ENCODE data around the gene SAMSN1. TPM values are rescaled to one million over a fixed set of nuclear protein-coding genes. Genes with fewer than 3 reads are reported as not detected.

The SAMSN1 gene
- polyA plus RNA-seq, 4 donors, result 2.9 to 11.9 (median 5.1) TPM

- DNase-seq (peak; percentile 32 to 40), FAIRE-seq (no peak)
- Histone ChIP-seq H3K27ac (ENCODE audit: low read depth in 1 of 3, low read length in 2 of 3) (peak overlapping the region in 1 of 3 donors; percentile 21), H3K4me3 (ENCODE audit: low read depth in 1 of 3, low read length in 3 of 3) (no peak overlapping the region), H3K36me3 (ENCODE audit: control insufficient read depth in 3 of 3, insufficient read depth in 2 of 3, low read depth in 1 of 3, low read length in 3 of 3) (no peaks in the 10 kb centered on the region), H3K27me3 (ENCODE audit: control insufficient read depth in 3 of 3, insufficient read depth in 3 of 3, low read length in 3 of 3) (no peaks in the 10 kb centered on the region), H3K4me1 (ENCODE audit: control insufficient read depth in 3 of 3, insufficient read depth in 2 of 3, low read depth in 1 of 3, low read length in 2 of 3) (no peaks in the 10 kb centered on the region), H3K9me3 (ENCODE audit: control insufficient read depth in 2 of 2, insufficient read depth in 1 of 2, low read depth in 1 of 2, low read length in 1 of 2) (no peaks in the 10 kb centered on the region)
- 44 to 50% (median 44%) methylated on average over 8 of the region's 8 CpGs for WGBS, 3 donors
These were observed 91.8 kb downstream of the SAMSN1 start for GRCh38 chr21:14454016-14455009.

- Histone ChIP-seq H3K4me3 (ENCODE audit: low read depth in 1 of 3, low read length in 3 of 3) (no peak overlapping the region), H3K4me1 (ENCODE audit: control insufficient read depth in 3 of 3, insufficient read depth in 2 of 3, low read depth in 1 of 3, low read length in 2 of 3) (no peaks in the 10 kb centered on the region), H3K36me3 (ENCODE audit: control insufficient read depth in 3 of 3, insufficient read depth in 2 of 3, low read depth in 1 of 3, low read length in 3 of 3) (no peaks in the 10 kb centered on the region), H3K9me3 (ENCODE audit: control insufficient read depth in 2 of 2, insufficient read depth in 1 of 2, low read depth in 1 of 2, low read length in 1 of 2) (no peaks in the 10 kb centered on the region), H3K27ac (ENCODE audit: low read depth in 1 of 3, low read length in 2 of 3) (no peak overlapping the region), H3K27me3 (ENCODE audit: control insufficient read depth in 3 of 3, insufficient read depth in 3 of 3, low read length in 3 of 3) (no peaks in the 10 kb centered on the region)
- FAIRE-seq, result no peak
- peak; percentile 6 to 23 for DNase-seq
- WGBS, 3 donors, result 46 to 57% (median 55%) methylated on average over 4 of the region's 4 CpGs
These were observed 92.6 kb downstream of the SAMSN1 start for GRCh38 chr21:14453339-14454015.

- WGBS, 3 donors, result 55 to 67% (median 60%) methylated on average over 7 of the region's 7 CpGs
- DNase-seq (no peak), FAIRE-seq (no peak)
These were observed 93.3 kb downstream of the SAMSN1 start for GRCh38 chr21:14452727-14453241.

GRCh38 chr21:14452031-14452726, 93.9 kb downstream of the SAMSN1 start:
- no peak overlapping the region for H3K4me3 ChIP-seq (ENCODE audit: low read depth in 1 of 3, low read length in 3 of 3)
- DNase-seq, result no peak
- no peak overlapping the region for H3K27ac ChIP-seq (ENCODE audit: low read depth in 1 of 3, low read length in 2 of 3)
- WGBS, 3 donors, result 57 to 72% (median 65%) methylated on average over 7 of the region's 7 CpGs
- no peaks in the 10 kb centered on the region for H3K4me1 ChIP-seq (ENCODE audit: control insufficient read depth in 3 of 3, insufficient read depth in 2 of 3, low read depth in 1 of 3, low read length in 2 of 3)
- no peak for FAIRE-seq
- no peaks in the 10 kb centered on the region for H3K36me3 ChIP-seq (ENCODE audit: control insufficient read depth in 3 of 3, insufficient read depth in 2 of 3, low read depth in 1 of 3, low read length in 3 of 3)
- no peaks in the 10 kb centered on the region for H3K9me3 ChIP-seq (ENCODE audit: control insufficient read depth in 2 of 2, insufficient read depth in 1 of 2, low read depth in 1 of 2, low read length in 1 of 2)
- H3K27me3 ChIP-seq (ENCODE audit: control insufficient read depth in 3 of 3, insufficient read depth in 3 of 3, low read length in 3 of 3), result no peaks in the 10 kb centered on the region

More at GRCh38 chr21:14452727-14453241, 93.3 kb downstream of the SAMSN1 start:
- Histone ChIP-seq H3K36me3 (ENCODE audit: control insufficient read depth in 3 of 3, insufficient read depth in 2 of 3, low read depth in 1 of 3, low read length in 3 of 3) (no peaks in the 10 kb centered on the region), H3K9me3 (ENCODE audit: control insufficient read depth in 2 of 2, insufficient read depth in 1 of 2, low read depth in 1 of 2, low read length in 1 of 2) (no peaks in the 10 kb centered on the region), H3K27me3 (ENCODE audit: control insufficient read depth in 3 of 3, insufficient read depth in 3 of 3, low read length in 3 of 3) (no peaks in the 10 kb centered on the region), H3K4me1 (ENCODE audit: control insufficient read depth in 3 of 3, insufficient read depth in 2 of 3, low read depth in 1 of 3, low read length in 2 of 3) (no peaks in the 10 kb centered on the region), H3K4me3 (ENCODE audit: low read depth in 1 of 3, low read length in 3 of 3) (no peak overlapping the region), H3K27ac (ENCODE audit: low read depth in 1 of 3, low read length in 2 of 3) (no peak overlapping the region)

DNA sequence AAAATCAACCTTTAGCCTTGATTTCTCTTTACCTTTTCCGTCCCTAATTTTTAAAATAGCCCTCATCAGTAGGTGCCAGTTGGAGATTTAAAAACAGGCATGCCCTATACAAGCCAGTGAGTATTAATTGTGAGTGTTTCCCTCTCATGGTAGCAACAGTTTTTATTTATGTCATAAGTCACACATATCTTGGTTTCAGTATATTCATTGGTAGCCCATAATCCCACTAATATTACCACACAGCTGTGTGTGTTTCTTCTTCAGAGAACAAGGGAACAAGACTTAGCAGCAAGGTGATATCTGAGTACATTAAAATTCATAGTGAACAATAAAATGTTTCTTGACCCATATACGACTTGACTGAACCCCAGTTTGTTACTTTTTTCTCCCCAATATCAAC, 94.6 kb downstream of the SAMSN1 start:
- Histone ChIP-seq H3K9me3 (ENCODE audit: control insufficient read depth in 2 of 2, insufficient read depth in 1 of 2, low read depth in 1 of 2, low read length in 1 of 2) (no peaks in the 10 kb centered on the region), H3K27me3 (ENCODE audit: control insufficient read depth in 3 of 3, insufficient read depth in 3 of 3, low read length in 3 of 3) (no peaks in the 10 kb centered on the region), H3K4me3 (ENCODE audit: low read depth in 1 of 3, low read length in 3 of 3) (no peak overlapping the region), H3K27ac (ENCODE audit: low read depth in 1 of 3, low read length in 2 of 3) (no peak overlapping the region), H3K36me3 (ENCODE audit: control insufficient read depth in 3 of 3, insufficient read depth in 2 of 3, low read depth in 1 of 3, low read length in 3 of 3) (no peaks in the 10 kb centered on the region), H3K4me1 (ENCODE audit: control insufficient read depth in 3 of 3, insufficient read depth in 2 of 3, low read depth in 1 of 3, low read length in 2 of 3) (no peaks in the 10 kb centered on the region)
- WGBS, 3 donors, result 70 to 77% (median 75%) methylated on average over 2 of the region's 2 CpGs
- FAIRE-seq (no peak), DNase-seq (no peak)

DNA sequence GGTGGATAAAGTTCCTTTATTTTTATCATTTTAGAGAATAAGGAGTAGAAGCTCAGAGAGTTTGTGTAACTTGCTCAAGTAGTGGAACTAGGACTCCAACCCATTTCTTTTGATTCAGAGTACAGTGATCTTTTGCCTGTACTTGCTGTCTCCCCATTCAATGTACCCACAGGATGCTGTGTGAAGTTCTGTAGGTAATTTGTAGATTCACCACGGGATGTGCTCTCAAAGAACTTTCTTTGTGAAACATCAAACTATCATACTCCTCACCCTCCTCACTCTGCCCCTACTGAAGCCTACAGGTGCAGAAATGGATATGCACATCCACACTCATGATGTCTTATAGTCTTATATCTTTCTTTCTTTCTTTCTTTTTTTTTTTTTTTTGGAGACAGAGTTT, 97.3 kb downstream of the SAMSN1 start:
- no peak overlapping the region for H3K27ac ChIP-seq (ENCODE audit: low read depth in 1 of 3, low read length in 2 of 3)
- no peaks in the 10 kb centered on the region for H3K36me3 ChIP-seq (ENCODE audit: control insufficient read depth in 3 of 3, insufficient read depth in 2 of 3, low read depth in 1 of 3, low read length in 3 of 3)
- H3K27me3 ChIP-seq (ENCODE audit: control insufficient read depth in 3 of 3, insufficient read depth in 3 of 3, low read length in 3 of 3), result no peaks in the 10 kb centered on the region
- DNase-seq, result no peak
- H3K4me1 ChIP-seq (ENCODE audit: control insufficient read depth in 3 of 3, insufficient read depth in 2 of 3, low read depth in 1 of 3, low read length in 2 of 3), result no peaks in the 10 kb centered on the region
- H3K4me3 ChIP-seq (ENCODE audit: low read depth in 1 of 3, low read length in 3 of 3), result no peak overlapping the region
- no peaks in the 10 kb centered on the region for H3K9me3 ChIP-seq (ENCODE audit: control insufficient read depth in 2 of 2, insufficient read depth in 1 of 2, low read depth in 1 of 2, low read length in 1 of 2)
- FAIRE-seq, result no peak
- WGBS, 3 donors, result 72 to 76% (median 74%) methylated on average over 1 of the region's 1 CpG

DNA sequence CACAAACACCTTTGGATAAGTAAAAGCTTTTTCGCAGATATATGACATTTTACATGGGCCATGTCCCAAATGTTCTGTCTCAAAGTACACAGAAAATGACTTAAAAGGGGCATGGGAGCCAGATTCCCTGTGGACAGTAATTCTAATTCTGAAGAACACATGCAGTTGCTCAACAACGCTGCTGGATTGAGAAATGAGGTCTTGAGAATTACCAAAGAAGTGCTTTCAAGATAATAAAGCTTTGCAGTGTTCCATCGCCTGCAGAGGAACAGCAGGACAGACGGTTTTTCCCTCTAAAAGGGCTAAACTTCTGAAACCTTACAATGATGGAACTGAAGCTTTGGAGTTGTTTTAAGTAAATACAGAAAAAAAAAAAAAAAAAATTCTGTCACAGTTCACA, 107.9 kb downstream of the SAMSN1 start:
- WGBS, 3 donors, result 76 to 84% (median 79%) methylated on average over 4 of the region's 4 CpGs
- Histone ChIP-seq H3K27ac (ENCODE audit: low read depth in 1 of 3, low read length in 2 of 3) (no peak overlapping the region), H3K27me3 (ENCODE audit: control insufficient read depth in 3 of 3, insufficient read depth in 3 of 3, low read length in 3 of 3) (no peaks in the 10 kb centered on the region), H3K9me3 (ENCODE audit: control insufficient read depth in 2 of 2, insufficient read depth in 1 of 2, low read depth in 1 of 2, low read length in 1 of 2) (peaks cover 0 to 4% of the 10 kb centered on the region in 2 donors), H3K4me1 (ENCODE audit: control insufficient read depth in 3 of 3, insufficient read depth in 2 of 3, low read depth in 1 of 3, low read length in 2 of 3) (no peaks in the 10 kb centered on the region), H3K4me3 (ENCODE audit: low read depth in 1 of 3, low read length in 3 of 3) (no peak overlapping the region), H3K36me3 (ENCODE audit: control insufficient read depth in 3 of 3, insufficient read depth in 2 of 3, low read depth in 1 of 3, low read length in 3 of 3) (no peaks in the 10 kb centered on the region)
- no peak for FAIRE-seq
- DNase-seq, result no peak

DNA sequence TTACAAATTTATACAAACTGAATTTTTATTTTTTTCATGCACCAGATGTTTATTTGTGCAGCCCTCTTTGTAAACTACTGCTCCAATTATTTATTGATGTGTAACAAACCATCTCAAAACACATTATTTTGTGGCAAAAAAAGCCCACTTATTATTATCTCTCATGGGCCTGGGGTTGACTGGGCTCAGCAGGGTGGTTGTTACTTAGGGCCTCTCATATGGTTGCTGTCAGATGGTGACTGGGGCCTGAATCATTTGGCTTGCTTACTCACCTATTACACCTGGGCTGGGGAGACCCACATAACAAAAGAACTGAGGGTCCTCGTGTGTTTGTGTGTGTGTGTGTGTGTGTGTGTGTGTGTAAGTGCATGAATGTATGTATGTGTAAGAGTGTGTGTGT, 110.7 kb downstream of the SAMSN1 start:
- H3K4me3 ChIP-seq (ENCODE audit: low read depth in 1 of 3, low read length in 3 of 3), result no peak overlapping the region
- H3K9me3 ChIP-seq (ENCODE audit: control insufficient read depth in 2 of 2, insufficient read depth in 1 of 2, low read depth in 1 of 2, low read length in 1 of 2), result peaks cover 0 to 4% of the 10 kb centered on the region in 2 donors
- WGBS, 3 donors, result 45 to 69% (median 68%) methylated on average over 1 of the region's 1 CpG
- no peak for DNase-seq
- no peak overlapping the region for H3K27ac ChIP-seq (ENCODE audit: low read depth in 1 of 3, low read length in 2 of 3)
- no peaks in the 10 kb centered on the region for H3K36me3 ChIP-seq (ENCODE audit: control insufficient read depth in 3 of 3, insufficient read depth in 2 of 3, low read depth in 1 of 3, low read length in 3 of 3)
- no peaks in the 10 kb centered on the region for H3K4me1 ChIP-seq (ENCODE audit: control insufficient read depth in 3 of 3, insufficient read depth in 2 of 3, low read depth in 1 of 3, low read length in 2 of 3)
- no peaks in the 10 kb centered on the region for H3K27me3 ChIP-seq (ENCODE audit: control insufficient read depth in 3 of 3, insufficient read depth in 3 of 3, low read length in 3 of 3)
- no peak for FAIRE-seq

All from small intestine (tissue), 7 donors.